Activated T-cell treated with anti-CD3 and anti-CD28 coated beads for 48 hours (primary cell): ENCODE measurements around the gene DNAJC7.
A peak's percentile ranks its signal among the peaks of the same experiment; 100 is the strongest.

Source experiments
- DNase-seq: peaks from one replicate; pipeline ENCODE4 v3.0.0-alpha.2; 2020; ENCODE audit warnings: low read depth

Gene DNAJC7, protein sequence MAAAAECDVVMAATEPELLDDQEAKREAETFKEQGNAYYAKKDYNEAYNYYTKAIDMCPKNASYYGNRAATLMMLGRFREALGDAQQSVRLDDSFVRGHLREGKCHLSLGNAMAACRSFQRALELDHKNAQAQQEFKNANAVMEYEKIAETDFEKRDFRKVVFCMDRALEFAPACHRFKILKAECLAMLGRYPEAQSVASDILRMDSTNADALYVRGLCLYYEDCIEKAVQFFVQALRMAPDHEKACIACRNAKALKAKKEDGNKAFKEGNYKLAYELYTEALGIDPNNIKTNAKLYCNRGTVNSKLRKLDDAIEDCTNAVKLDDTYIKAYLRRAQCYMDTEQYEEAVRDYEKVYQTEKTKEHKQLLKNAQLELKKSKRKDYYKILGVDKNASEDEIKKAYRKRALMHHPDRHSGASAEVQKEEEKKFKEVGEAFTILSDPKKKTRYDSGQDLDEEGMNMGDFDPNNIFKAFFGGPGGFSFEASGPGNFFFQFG

DNA sequence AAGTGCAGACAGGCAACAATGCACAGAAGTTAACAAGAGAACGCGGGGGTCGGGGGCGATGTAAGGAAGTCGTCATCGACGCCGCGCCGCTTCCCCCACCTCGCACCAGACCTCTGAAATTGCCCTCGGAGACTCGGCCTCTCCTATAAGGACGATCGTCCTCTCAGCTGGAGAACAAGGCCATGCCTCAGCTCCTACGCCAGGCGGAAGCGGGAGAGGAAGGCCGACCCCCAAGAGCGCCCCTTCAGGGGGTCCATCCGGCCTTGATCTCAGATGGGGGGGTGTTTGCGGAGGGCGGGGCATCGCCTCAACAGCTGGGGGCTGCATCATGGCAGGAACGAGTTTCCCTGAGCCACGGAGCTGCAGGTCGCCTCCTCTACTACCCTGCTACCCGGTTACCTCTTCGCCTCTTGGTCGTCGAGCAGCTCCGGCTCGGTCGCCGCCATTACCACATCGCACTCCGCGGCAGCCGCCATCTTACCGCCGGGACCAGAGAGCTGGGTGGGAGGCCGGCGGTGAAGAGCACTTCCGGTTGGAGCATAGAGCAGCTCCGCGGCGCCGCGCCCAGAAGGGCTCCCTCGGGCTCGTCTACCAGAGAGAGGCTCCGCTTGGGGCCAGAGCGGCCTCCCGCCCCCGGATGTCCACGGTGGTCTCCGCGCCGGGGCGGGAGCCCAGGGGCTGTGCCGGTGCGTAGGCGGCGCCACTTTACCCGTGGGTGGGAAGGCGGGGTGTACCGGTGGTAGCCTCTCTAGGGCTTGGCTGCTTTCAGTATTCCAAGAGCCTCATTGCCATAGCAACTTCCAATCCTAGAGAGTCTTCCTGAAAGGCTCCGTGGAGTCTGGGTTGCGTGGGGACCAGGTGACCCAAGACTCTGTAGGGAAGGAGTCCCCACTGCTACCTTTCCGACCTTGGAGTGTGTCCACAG, at the start of gene DNAJC7:
TSS of gene DNAJC7 (minus strand) at position 499 of the 925 bp plus-strand sequence. CDS start at position 476, 23 bp downstream.
- peak; percentile 89 for DNase-seq

DNA sequence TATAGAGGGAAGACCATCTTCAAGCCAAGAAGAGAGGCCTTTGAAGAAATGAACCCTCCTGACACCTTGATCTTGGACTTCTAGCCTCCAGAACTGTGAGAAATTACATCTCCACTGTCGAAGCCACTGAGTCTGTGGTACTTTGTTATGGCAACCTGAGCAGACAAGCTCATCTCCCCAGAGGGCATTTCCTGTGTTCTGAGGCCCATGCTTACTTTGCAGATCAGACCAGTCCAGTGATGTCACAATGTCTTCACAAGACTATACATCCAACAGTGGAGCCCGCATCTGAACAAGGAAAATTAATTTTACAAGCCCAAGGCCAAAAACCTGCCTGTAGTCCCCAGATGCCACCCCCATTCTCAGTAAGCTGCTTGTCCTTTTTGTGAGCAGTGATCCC, 48.0 kb upstream of the DNAJC7 start:
- DNase-seq = no peak

DNA sequence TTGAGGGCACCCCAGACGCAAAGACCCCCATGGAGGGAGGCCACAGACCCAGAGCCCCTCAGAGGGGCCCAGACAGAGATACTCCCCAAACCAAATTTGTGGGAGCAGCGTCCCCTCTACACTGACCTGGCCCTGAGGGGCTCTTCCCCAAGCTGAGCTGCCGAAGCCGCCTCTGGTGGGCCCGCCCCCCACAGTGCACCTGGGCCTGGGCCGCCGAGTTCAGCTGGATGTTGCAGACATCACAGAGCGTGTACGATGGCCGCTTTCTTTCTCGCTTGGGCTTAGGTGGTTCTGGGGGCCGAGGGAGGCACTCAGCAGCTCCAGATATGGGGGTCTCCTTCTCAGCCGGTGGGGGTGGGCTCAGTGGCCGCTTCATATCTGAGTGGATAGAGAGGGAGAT, 45.4 kb upstream of the DNAJC7 start:
- no peak for DNase-seq

DNA sequence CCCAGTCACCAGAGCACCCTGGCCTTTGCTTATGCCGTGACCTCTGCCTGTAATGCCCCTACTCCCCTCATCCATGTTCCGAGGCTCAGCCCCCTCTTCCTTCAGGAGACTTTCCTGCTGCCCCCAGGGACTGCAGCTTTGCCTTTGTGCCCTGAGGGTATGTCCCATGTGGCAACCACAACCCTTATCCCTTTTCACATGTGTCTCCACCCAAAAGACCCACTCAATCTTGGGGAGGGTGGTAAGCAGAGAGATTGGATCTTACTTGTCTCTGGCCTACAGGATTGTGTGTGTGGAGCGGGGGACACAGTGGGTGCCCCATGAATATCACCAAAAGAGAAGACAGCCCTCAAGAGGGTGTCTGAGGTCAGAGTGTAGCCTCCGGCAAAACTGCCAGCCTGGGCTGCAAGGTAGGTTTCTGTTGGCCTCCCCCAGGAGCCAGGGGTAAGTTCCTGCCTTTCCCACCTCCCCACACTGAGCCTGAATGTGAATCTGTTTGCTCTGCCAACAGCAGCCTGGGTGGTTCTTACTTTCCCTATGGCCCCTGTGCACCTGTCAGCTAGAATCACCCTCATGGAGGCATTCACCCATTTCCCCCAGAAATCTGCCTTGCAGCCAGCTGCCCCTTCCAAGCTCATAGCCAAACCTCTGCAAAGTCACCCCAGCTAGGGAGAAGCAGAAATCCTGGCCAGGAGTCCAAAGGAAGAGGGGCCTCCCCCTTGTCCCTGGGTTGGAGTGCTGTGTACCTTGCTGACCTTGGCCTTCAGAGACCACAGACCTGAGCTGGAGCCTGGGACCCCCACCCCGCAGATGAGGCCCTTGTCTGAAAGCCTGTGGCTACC, 44.6 kb upstream of the DNAJC7 start:
- DNase-seq = no peak

DNA sequence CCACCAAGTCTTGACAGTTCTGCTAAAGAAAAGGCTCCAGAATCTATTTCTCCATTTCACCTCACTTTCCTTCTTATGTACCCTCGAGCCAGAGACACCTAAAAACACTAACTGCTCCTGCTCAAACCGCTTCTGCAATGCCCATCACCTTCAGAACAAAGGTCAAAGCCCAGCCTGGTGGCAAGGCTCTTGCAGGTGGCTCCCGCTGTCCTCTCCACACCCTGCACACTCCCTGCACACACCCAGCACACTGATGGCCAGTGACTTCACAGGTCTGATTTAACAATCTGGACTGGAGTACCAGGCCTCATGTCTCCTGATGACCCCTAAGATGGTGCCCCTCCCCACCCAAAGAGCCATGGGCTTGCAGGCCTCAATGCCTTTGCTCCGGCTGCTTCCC, 43.0 kb upstream of the DNAJC7 start:
- DNase-seq = no peak

DNA sequence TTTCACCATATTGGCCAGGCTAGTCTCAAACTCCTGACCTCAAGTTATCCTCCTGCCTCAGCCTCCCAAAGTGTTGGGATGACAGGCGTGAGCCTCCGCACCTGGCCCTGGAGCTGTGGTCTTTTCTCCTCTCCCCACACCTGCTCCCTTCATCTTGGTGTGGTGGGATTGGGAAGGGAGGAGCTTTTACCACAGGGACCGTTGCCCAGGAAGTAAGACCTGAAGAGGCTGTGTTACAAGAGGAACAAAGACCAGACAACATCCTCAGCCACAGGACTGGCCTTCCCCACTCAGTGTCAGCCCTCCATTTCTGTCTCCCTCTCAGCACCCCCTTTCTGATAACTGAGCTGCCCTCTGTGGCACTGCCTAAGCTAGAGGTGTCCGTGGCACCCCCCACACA, 42.6 kb upstream of the DNAJC7 start:
- DNase-seq = no peak

DNA sequence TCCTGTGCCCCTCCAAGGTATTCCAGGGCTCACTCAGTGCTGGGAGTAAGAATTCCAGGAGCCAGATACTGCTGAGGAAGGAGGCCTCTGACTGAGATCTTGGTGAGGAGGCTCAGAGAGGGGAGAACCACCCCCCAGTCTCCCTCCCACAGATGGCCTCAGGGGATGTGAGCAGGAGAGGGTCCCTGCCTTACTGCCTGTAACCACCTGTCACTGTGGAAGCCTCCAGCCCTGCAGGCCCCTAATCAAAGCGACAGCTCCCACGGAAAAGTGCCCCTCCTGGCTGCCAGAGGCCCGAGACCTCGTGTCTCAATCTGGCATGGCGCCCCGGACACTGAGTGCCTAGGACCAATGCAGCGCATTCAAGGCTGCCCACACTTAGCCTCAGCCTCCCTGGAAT, 40.8 kb upstream of the DNAJC7 start:
- DNase-seq = no peak

DNA sequence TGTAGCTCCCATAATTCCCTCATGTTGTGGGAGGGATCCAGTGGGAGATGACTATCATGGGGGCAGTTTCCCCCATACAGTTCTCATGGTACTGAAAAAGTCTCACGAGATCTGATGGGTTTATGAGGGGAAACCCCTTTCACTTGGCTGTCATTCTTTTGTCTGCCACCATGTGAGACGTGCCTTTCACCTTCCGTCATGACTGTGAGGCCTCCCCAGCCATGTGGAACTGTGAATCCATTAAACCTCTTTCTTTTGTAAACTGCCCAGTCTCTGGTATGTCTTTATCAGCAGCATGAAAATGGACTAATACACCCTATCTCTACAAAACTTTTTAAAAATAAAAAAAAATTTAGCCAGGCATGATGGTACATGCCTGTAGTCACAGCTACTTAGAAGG, 39.4 kb upstream of the DNAJC7 start:
- DNase-seq = no peak

GRCh38 chr17:42055496-42055895, 38.3 kb upstream of the DNAJC7 start:
- DNase-seq = no peak

DNA sequence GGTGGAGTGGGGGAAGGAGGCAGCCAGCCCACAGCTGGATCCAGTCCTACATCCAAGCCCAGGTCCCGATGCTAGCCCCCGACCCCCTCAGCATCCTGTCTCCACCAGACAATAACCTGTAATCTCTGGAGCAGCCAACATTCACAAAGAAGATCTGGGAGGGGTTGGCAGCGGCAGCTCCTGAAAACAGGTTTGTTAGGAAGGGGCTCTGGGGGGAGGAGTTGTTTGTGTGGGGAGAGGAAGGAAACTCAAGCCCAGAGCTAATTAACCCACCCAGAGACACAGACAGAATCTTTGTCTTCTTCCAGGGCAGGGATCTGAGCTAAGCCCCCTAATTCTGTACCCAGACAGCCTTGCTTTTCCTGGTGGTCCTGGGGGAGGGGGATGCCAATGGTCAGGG, 37.8 kb upstream of the DNAJC7 start:
- DNase-seq = no peak

- no peak for DNase-seq
These were observed 36.7 kb upstream of the DNAJC7 start for GRCh38 chr17:42053731-42054500.

DNA sequence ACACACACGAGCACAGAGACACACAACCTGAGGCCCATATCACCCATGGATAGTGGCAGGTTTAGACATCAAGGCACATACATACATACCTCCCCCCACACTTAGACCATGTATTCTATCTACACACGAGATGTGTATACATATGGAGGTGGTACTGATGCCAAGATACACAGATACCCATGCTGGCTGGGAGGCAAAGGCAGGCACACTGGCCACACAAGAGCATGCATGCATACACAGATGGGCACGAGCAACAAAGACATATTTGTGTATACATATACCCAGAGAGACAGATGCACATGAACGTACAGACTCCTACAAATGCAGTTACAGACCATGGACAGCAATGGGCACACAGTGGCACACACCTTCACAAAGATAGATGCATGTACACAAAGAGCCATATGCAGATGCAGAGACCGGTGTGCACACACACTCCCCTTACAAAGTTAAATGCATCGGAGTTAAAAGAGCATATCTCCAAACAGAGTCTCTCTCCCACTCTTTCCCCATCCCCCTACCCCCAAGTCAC, 35.2 kb upstream of the DNAJC7 start:
- no peak for DNase-seq

- no peak for DNase-seq
These were observed 34.4 kb upstream of the DNAJC7 start for GRCh38 chr17:42051645-42052044.

GRCh38 chr17:42051013-42051400, 33.8 kb upstream of the DNAJC7 start:
- no peak for DNase-seq

DNA sequence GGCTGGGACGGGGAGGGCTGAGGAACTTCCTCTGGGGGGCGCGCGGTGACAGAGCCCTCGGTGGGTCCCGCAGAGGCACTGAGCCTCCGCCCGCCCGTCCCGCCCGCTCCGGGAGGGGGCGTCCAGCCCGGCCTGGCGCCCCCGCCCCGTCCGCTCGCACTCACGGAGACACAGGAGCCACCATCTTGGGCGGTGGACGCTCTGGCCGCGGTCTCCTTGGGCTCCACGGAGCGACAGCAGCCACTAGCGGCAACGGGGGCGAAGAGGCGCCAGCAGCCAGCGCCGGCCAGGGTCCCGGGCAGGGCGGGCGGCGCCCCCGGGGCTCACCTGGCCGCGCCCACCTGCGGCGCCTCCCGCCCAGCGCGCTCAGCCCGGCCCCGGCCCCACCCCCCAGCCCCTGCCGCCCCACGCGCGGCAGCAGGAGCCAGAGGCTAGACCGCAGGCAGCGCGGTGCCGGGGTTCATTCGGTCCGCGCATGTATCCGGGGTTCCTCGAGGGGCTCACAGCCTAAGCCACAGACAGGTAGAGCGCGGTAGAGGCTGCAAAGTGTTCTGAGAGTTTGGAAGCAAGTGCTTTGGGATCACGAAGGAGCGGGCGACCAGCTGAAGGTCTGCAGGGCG, 33.3 kb upstream of the DNAJC7 start, which contains the start of gene C17orf113:
TSS of gene C17orf113 (minus strand) at position 209 of the 620 bp plus-strand sequence. CDS start 7,225 bp downstream, outside the sequence.
- peak; percentile 29 for DNase-seq

- no peak for DNase-seq
These were observed 32.7 kb upstream of the DNAJC7 start for GRCh38 chr17:42049834-42050392.

- no peak for DNase-seq
These were observed 30.1 kb upstream of the DNAJC7 start for GRCh38 chr17:42047343-42047742.

DNA sequence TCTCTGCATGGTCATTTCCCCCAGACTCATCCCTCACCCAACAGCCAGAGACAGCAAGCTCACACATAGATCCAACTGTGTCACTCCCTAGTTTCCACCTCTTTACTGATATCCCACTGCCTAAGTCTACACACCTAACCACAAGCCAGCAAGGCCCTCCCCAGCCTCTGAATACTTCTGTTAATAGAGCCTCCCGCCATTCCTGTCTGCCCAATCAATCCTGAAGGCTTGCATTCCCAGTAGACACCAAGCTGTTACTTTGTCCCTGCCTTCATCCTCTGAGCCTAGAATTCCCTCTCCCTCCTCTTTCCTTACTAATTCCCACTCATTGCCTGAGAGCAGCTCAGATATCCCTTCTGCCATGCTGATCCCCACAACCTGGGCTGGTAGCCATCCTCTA, 28.5 kb upstream of the DNAJC7 start:
- no peak for DNase-seq

GRCh38 chr17:42042598-42043319, 25.5 kb upstream of the DNAJC7 start:
- DNase-seq = no peak
